Measurements from ENCODE around the gene SLC12A3.

The SLC12A3 gene
- 0 to 0.39 (median 0.09) reads per million in 3 donors for total RNA-seq

- Histone ChIP-seq H3K36me3 (ENCODE audit: control insufficient read depth, insufficient read depth, low read length) (no peaks in the 10 kb centered on the region), H3K27me3 (replicated peaks; ENCODE audit: control insufficient read depth, insufficient read depth, low read length, poor library complexity, severe bottlenecking) (no peaks in the 10 kb centered on the region), H3K9me3 (ENCODE audit: control insufficient read depth, low read length) (no peaks in the 10 kb centered on the region), H3K4me1 (ENCODE audit: control insufficient read depth, insufficient read depth, low read length, poor library complexity, severe bottlenecking) (peaks cover 21% of the 10 kb centered on the region), H3K27ac (ENCODE audit: insufficient read depth, low read length, poor library complexity, severe bottlenecking) (no peak within 1 kb of the TSS), H3K4me3 (ENCODE audit: insufficient read depth, low read depth, low read length, poor library complexity, severe bottlenecking) (no peak within 1 kb of the TSS)
- no peak for DNase-seq
These were observed at the start of gene SLC12A3 for GRCh38 chr16:56864960-56865359. Gene SLC12A3 (plus strand): TSS chr16:56865207. CDS start chr16:56865236, 29 bp downstream.

DNA sequence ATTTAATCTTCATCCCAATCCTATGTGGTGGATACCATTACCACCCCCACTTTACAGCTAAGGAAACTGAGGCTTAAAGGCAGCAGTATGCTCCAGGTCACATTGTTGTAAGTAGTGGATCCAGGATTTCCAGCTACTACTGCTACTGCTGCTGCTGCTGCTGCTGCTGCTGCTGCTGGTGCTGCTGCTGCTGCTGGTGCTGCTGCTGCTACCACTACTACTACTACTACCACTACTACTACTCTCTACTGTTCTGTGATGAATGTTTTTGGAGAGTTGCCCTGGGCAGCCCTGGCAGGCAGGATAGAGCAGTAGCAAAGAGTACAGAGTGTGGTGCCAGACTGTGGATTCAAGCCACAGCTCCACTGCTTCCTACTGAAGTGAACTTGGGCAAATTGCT is 49.3 kb upstream of the SLC12A3 start:
- Histone ChIP-seq H3K4me1 (ENCODE audit: control insufficient read depth, insufficient read depth, low read length, poor library complexity, severe bottlenecking) (no peaks in the 10 kb centered on the region), H3K27me3 (replicated peaks; ENCODE audit: control insufficient read depth, insufficient read depth, low read length, poor library complexity, severe bottlenecking) (no peaks in the 10 kb centered on the region), H3K27ac (ENCODE audit: insufficient read depth, low read length, poor library complexity, severe bottlenecking) (no peak overlapping the region), H3K9me3 (ENCODE audit: control insufficient read depth, low read length) (no peaks in the 10 kb centered on the region), H3K4me3 (ENCODE audit: insufficient read depth, low read depth, low read length, poor library complexity, severe bottlenecking) (no peak overlapping the region), H3K36me3 (ENCODE audit: control insufficient read depth, insufficient read depth, low read length) (peaks cover 8% of the 10 kb centered on the region)
- no peak for DNase-seq

GRCh38 chr16:56817056-56817455 is 48.0 kb upstream of the SLC12A3 start:
- no peaks in the 10 kb centered on the region for H3K27me3 ChIP-seq (replicated peaks; ENCODE audit: control insufficient read depth, insufficient read depth, low read length, poor library complexity, severe bottlenecking)

GRCh38 chr16:56817938-56818337 is 47.1 kb upstream of the SLC12A3 start:
- no peaks in the 10 kb centered on the region for H3K27me3 ChIP-seq (replicated peaks; ENCODE audit: control insufficient read depth, insufficient read depth, low read length, poor library complexity, severe bottlenecking)
- no peaks in the 10 kb centered on the region for H3K4me1 ChIP-seq (ENCODE audit: control insufficient read depth, insufficient read depth, low read length, poor library complexity, severe bottlenecking)
- H3K27ac ChIP-seq (ENCODE audit: insufficient read depth, low read length, poor library complexity, severe bottlenecking): no peak overlapping the region
- peaks cover 18% of the 10 kb centered on the region for H3K36me3 ChIP-seq (ENCODE audit: control insufficient read depth, insufficient read depth, low read length)
- no peak overlapping the region for H3K4me3 ChIP-seq (ENCODE audit: insufficient read depth, low read depth, low read length, poor library complexity, severe bottlenecking)
- no peak for DNase-seq
- H3K9me3 ChIP-seq (ENCODE audit: control insufficient read depth, low read length): no peaks in the 10 kb centered on the region

More at GRCh38 chr16:56817056-56817455, 48.0 kb upstream of the SLC12A3 start:
- Histone ChIP-seq H3K4me3 (ENCODE audit: insufficient read depth, low read depth, low read length, poor library complexity, severe bottlenecking) (no peak overlapping the region), H3K4me1 (ENCODE audit: control insufficient read depth, insufficient read depth, low read length, poor library complexity, severe bottlenecking) (no peaks in the 10 kb centered on the region), H3K27ac (ENCODE audit: insufficient read depth, low read length, poor library complexity, severe bottlenecking) (no peak overlapping the region), H3K9me3 (ENCODE audit: control insufficient read depth, low read length) (no peaks in the 10 kb centered on the region), H3K36me3 (ENCODE audit: control insufficient read depth, insufficient read depth, low read length) (peaks cover 16% of the 10 kb centered on the region)
- no peak for DNase-seq

- DNase-seq: no peak
- Histone ChIP-seq H3K9me3 (ENCODE audit: control insufficient read depth, low read length) (no peaks in the 10 kb centered on the region), H3K4me3 (ENCODE audit: insufficient read depth, low read depth, low read length, poor library complexity, severe bottlenecking) (no peak overlapping the region), H3K36me3 (ENCODE audit: control insufficient read depth, insufficient read depth, low read length) (peaks cover 26% of the 10 kb centered on the region), H3K4me1 (ENCODE audit: control insufficient read depth, insufficient read depth, low read length, poor library complexity, severe bottlenecking) (no peaks in the 10 kb centered on the region), H3K27ac (ENCODE audit: insufficient read depth, low read length, poor library complexity, severe bottlenecking) (no peak overlapping the region), H3K27me3 (replicated peaks; ENCODE audit: control insufficient read depth, insufficient read depth, low read length, poor library complexity, severe bottlenecking) (no peaks in the 10 kb centered on the region)
These were observed 41.8 kb upstream of the SLC12A3 start for GRCh38 chr16:56823081-56823733.

DNA sequence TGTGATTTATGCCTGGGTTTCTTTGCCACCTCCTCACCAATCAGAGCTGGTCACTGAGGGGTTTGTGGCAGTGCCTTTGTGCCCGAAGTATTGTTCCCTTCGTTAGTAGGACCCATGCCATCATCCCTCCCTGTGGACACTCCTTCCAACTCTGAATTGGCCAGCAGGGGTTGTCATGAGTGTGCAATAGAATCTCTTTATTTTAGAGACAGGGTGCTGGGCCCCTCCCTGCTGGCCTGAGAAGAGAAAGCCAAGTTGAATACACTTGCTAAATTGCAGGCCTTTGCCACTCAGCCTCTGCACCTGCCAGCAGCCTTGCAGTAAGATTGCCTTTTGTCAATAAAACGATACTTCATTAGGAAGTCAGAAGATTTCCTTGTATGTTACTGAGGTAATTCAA is 40.7 kb upstream of the SLC12A3 start:
- peaks cover 20% of the 10 kb centered on the region for H3K36me3 ChIP-seq (ENCODE audit: control insufficient read depth, insufficient read depth, low read length)
- DNase-seq: no peak
- H3K4me3 ChIP-seq (ENCODE audit: insufficient read depth, low read depth, low read length, poor library complexity, severe bottlenecking): no peak overlapping the region

GRCh38 chr16:56824804-56825203 is 40.2 kb upstream of the SLC12A3 start:
- H3K27ac ChIP-seq (ENCODE audit: insufficient read depth, low read length, poor library complexity, severe bottlenecking): no peak overlapping the region
- no peaks in the 10 kb centered on the region for H3K9me3 ChIP-seq (ENCODE audit: control insufficient read depth, low read length)
- no peaks in the 10 kb centered on the region for H3K27me3 ChIP-seq (replicated peaks; ENCODE audit: control insufficient read depth, insufficient read depth, low read length, poor library complexity, severe bottlenecking)
- no peaks in the 10 kb centered on the region for H3K4me1 ChIP-seq (ENCODE audit: control insufficient read depth, insufficient read depth, low read length, poor library complexity, severe bottlenecking)
- no peak for DNase-seq
- H3K36me3 ChIP-seq (ENCODE audit: control insufficient read depth, insufficient read depth, low read length): peaks cover 18% of the 10 kb centered on the region
- H3K4me3 ChIP-seq (ENCODE audit: insufficient read depth, low read depth, low read length, poor library complexity, severe bottlenecking): no peak overlapping the region

More for the DNA sequence above, 40.7 kb upstream of the SLC12A3 start:
- Histone ChIP-seq H3K27ac (ENCODE audit: insufficient read depth, low read length, poor library complexity, severe bottlenecking) (no peak overlapping the region), H3K4me1 (ENCODE audit: control insufficient read depth, insufficient read depth, low read length, poor library complexity, severe bottlenecking) (no peaks in the 10 kb centered on the region), H3K9me3 (ENCODE audit: control insufficient read depth, low read length) (no peaks in the 10 kb centered on the region), H3K27me3 (replicated peaks; ENCODE audit: control insufficient read depth, insufficient read depth, low read length, poor library complexity, severe bottlenecking) (no peaks in the 10 kb centered on the region)

- Histone ChIP-seq H3K9me3 (ENCODE audit: control insufficient read depth, low read length) (no peaks in the 10 kb centered on the region), H3K4me3 (ENCODE audit: insufficient read depth, low read depth, low read length, poor library complexity, severe bottlenecking) (no peak overlapping the region), H3K36me3 (ENCODE audit: control insufficient read depth, insufficient read depth, low read length) (peaks cover 25% of the 10 kb centered on the region), H3K27ac (ENCODE audit: insufficient read depth, low read length, poor library complexity, severe bottlenecking) (no peak overlapping the region), H3K27me3 (replicated peaks; ENCODE audit: control insufficient read depth, insufficient read depth, low read length, poor library complexity, severe bottlenecking) (no peaks in the 10 kb centered on the region), H3K4me1 (ENCODE audit: control insufficient read depth, insufficient read depth, low read length, poor library complexity, severe bottlenecking) (no peaks in the 10 kb centered on the region)
- no peak for DNase-seq
These were observed 39.2 kb upstream of the SLC12A3 start for GRCh38 chr16:56825826-56826225.

- Histone ChIP-seq H3K4me3 (ENCODE audit: insufficient read depth, low read depth, low read length, poor library complexity, severe bottlenecking) (no peak overlapping the region), H3K9me3 (ENCODE audit: control insufficient read depth, low read length) (no peaks in the 10 kb centered on the region), H3K4me1 (ENCODE audit: control insufficient read depth, insufficient read depth, low read length, poor library complexity, severe bottlenecking) (no peaks in the 10 kb centered on the region), H3K36me3 (ENCODE audit: control insufficient read depth, insufficient read depth, low read length) (peaks cover 41% of the 10 kb centered on the region), H3K27me3 (replicated peaks; ENCODE audit: control insufficient read depth, insufficient read depth, low read length, poor library complexity, severe bottlenecking) (no peaks in the 10 kb centered on the region), H3K27ac (ENCODE audit: insufficient read depth, low read length, poor library complexity, severe bottlenecking) (no peak overlapping the region)
- DNase-seq: no peak
These were observed 36.4 kb upstream of the SLC12A3 start for GRCh38 chr16:56828647-56829046.

DNA sequence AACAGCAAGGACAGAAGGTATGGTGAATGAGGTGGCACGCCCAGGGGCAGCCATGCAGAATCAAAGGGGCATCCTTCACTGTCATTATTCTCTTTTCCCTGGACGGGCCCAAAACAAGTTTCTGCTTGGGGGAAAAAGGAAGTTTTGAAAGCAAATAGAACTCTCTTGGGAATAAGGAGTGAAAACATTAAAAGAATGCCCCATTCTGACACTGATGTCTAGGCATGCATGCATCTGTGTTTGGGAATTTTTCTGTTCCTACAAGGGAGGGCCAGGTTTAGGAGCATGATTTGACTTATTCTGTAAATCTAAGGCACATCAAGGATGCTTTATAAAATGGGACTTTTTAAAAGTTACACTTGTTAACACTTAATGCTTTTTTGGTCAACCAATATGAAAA is 34.3 kb upstream of the SLC12A3 start:
- DNase-seq: no peak
- Histone ChIP-seq H3K9me3 (ENCODE audit: control insufficient read depth, low read length) (no peaks in the 10 kb centered on the region), H3K4me3 (ENCODE audit: insufficient read depth, low read depth, low read length, poor library complexity, severe bottlenecking) (no peak overlapping the region), H3K36me3 (ENCODE audit: control insufficient read depth, insufficient read depth, low read length) (peaks cover 47% of the 10 kb centered on the region), H3K27me3 (replicated peaks; ENCODE audit: control insufficient read depth, insufficient read depth, low read length, poor library complexity, severe bottlenecking) (no peaks in the 10 kb centered on the region), H3K4me1 (ENCODE audit: control insufficient read depth, insufficient read depth, low read length, poor library complexity, severe bottlenecking) (no peaks in the 10 kb centered on the region), H3K27ac (ENCODE audit: insufficient read depth, low read length, poor library complexity, severe bottlenecking) (no peak overlapping the region)
